ENCODE results near the gene SEMA3F.

GRCh38 chr3:50168388-50168787 is 13.3 kb downstream of the SEMA3F start:
- TF ChIP-seq CTCF (IDR thresholded peaks at IDR 0.05; ENCODE audit: insufficient read depth, low read length, poor library complexity, severe bottlenecking): no peak
- TF ChIP-seq EZH2phosphoT487 (conservative IDR thresholded peaks at IDR 0.05; ENCODE audit: low read length): no peak

Data from SU-DHL-6 (cell line).